ENCODE results near the gene UBE2V1.
"Not testable (repeated sequence)": the region's sequence is repeated elsewhere in the genome, so short reads cannot be mapped to it uniquely, and the experiment has no call there.

- TF ChIP-seq ZNF384 (IDR thresholded peaks at IDR 0.05); FOXA1 (IDR thresholded peaks at IDR 0.05); SUZ12 (IDR thresholded peaks at IDR 0.05); ARNT (IDR thresholded peaks at IDR 0.05); LEF1 (IDR thresholded peaks at IDR 0.05; ENCODE audit: borderline replicate concordance); BHLHE40 (IDR thresholded peaks at IDR 0.05; ENCODE audit: borderline replicate concordance); FOXM1 (IDR thresholded peaks at IDR 0.05; ENCODE audit: borderline replicate concordance); TARDBP (IDR thresholded peaks at IDR 0.05); NFRKB (IDR thresholded peaks at IDR 0.05): not testable (repeated sequence)
- TF ChIP-seq, protein P1, sequence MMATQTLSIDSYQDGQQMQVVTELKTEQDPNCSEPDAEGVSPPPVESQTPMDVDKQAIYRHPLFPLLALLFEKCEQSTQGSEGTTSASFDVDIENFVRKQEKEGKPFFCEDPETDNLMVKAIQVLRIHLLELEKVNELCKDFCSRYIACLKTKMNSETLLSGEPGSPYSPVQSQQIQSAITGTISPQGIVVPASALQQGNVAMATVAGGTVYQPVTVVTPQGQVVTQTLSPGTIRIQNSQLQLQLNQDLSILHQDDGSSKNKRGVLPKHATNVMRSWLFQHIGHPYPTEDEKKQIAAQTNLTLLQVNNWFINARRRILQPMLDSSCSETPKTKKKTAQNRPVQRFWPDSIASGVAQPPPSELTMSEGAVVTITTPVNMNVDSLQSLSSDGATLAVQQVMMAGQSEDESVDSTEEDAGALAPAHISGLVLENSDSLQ (IDR thresholded peaks at IDR 0.05): not testable (repeated sequence)
Measured at GRCh38 chr20:50063763-50064162, 49.2 kb downstream of the UBE2V1 start.
